K562 (cell line): ENCODE measurements around the gene ANKRD60. TPM values are rescaled to one million over a fixed set of nuclear protein-coding genes. Genes with fewer than 3 reads are reported as not detected.

ENCODE experiments used
- ATAC-seq: fragments of 200-7000 bp; cut with Tn5 transposase; 3 replicates; pipeline ENCODE4 v1.9.1; 2020; ENCODE audit warnings: moderate library complexity
- BruUV-seq: library from RNA; stranded (reverse); fragments of 400-500 nt; replicated peaks from 2 replicates; lab custom pipeline; 2021; lab: Mats Ljungman, UMichigan
- CTCF ChIA-PET: fragments of 300-600 bp; formaldehyde crosslinking; extraction: SDS; loops from one replicate; lab custom pipeline; 2021; ENCODE audit warnings: low intra/inter-chr PET ratio; lab: Yijun Ruan, JAX
- POLR2A ChIA-PET: fragments of 300-600, 350-650 bp; sonication (Branson Sonifier 250); formaldehyde crosslinking; extraction: SDS; loops from one replicate; lab custom pipeline; 2021; ENCODE audit warnings: antibody characterized with exemption, inconsistent platforms; lab: Yijun Ruan, JAX
- DNase-seq, 4 experiments: peaks; one replicate each; pipeline versions ENCODE4 v3.0.0 to v3.0.0-alpha.2; 2011 to 2018; ENCODE audit warnings: low spot score in 3 of 4, mixed read lengths in 3 of 4; ENCODE audit errors: extremely low read depth in 1 of 4
- FAIRE-seq: peaks from 2 replicates; lab custom pipeline; 2011; peaks lifted over from hg19 to GRCh38; lab: Jason Lieb, UNC
- H2AFZ ChIP-seq: 2 replicates; pipeline ENCODE4 v1.6.0; 2011; ENCODE audit warnings: low read depth, low read length, control low read depth, inconsistent platforms
- H3K27ac ChIP-seq: fragments of 200-600 bp; 3 replicates; pipeline ENCODE4 v1.8.0; 2011; ENCODE audit warnings: low read depth, mild to moderate bottlenecking, control low read depth, inconsistent platforms, low read length, moderate library complexity, mixed read lengths; ENCODE audit errors: extremely low read depth
- H3K27me3 ChIP-seq, 2 experiments: fragments of 300-600 bp in 1 of 2; 2 replicates in 1 of 2; 3 replicates in 1 of 2; pipeline versions ENCODE4 v1.6.0 to v1.8.0; 2011; ENCODE audit warnings: inconsistent platforms in 2 of 2, low read length in 2 of 2, mild to moderate bottlenecking in 1 of 2, mixed read lengths in 1 of 2, moderate library complexity in 1 of 2; ENCODE audit not compliant: control insufficient read depth in 2 of 2, insufficient read depth in 2 of 2
- H3K36me3 ChIP-seq: fragments of 300-600 bp; 3 replicates; pipeline ENCODE4 v1.8.0; 2011; ENCODE audit warnings: mild to moderate bottlenecking, low read length, inconsistent platforms; ENCODE audit not compliant: control insufficient read depth, insufficient read depth
- H3K4me1 ChIP-seq, 2 experiments: fragments of 200-600 bp in 1 of 2; replicated peaks in 1 of 2; 2 replicates in 1 of 2; 3 replicates in 1 of 2; pipeline versions ENCODE4 v1.5.1 to v1.8.0; 2011; ENCODE audit warnings: inconsistent platforms in 2 of 2, low read length in 2 of 2, mild to moderate bottlenecking in 1 of 2, mixed read lengths in 1 of 2, moderate library complexity in 1 of 2; ENCODE audit not compliant: control insufficient read depth in 2 of 2, insufficient read depth in 2 of 2
- H3K4me2 ChIP-seq: 2 replicates; pipeline ENCODE4 v1.6.1; 2011; ENCODE audit warnings: low read length, control low read depth, inconsistent platforms, mixed read lengths; ENCODE audit not compliant: insufficient read depth
- H3K4me3 ChIP-seq: fragments of 200-600 bp; sonication (generic), shearing (Covaris generic); 2 replicates; pipeline ENCODE4 v1.5.1; 2016; ENCODE audit warnings: control low read depth, inconsistent platforms
- H3K79me2 ChIP-seq: fragments of 200-600 bp; 3 replicates; pipeline ENCODE4 v1.8.0; 2011; ENCODE audit warnings: low read length, inconsistent platforms; ENCODE audit not compliant: control insufficient read depth, insufficient read depth
- H3K9ac ChIP-seq, 2 experiments: 2 replicates each; pipeline versions ENCODE4 v1.6.0 to v1.6.1; 2011; ENCODE audit warnings: low read depth in 2 of 2, low read length in 2 of 2, control low read depth in 1 of 2, inconsistent platforms in 1 of 2, mild to moderate bottlenecking in 1 of 2, mixed read lengths in 1 of 2; ENCODE audit not compliant: insufficient read depth in 1 of 2
- H3K9me1 ChIP-seq: one replicate; pipeline ENCODE4 v1.6.0; 2011; ENCODE audit warnings: inconsistent platforms, mild to moderate bottlenecking, low read length, moderate library complexity; ENCODE audit not compliant: control insufficient read depth, insufficient read depth
- H3K9me3 ChIP-seq: replicated peaks from 2 replicates; pipeline ENCODE4 v1.5.1; 2011; ENCODE audit warnings: low read depth, low read length, inconsistent platforms; ENCODE audit not compliant: control insufficient read depth, insufficient read depth
- H4K20me1 ChIP-seq: replicated peaks from 2 replicates; pipeline ENCODE4 v1.6.1; 2011; ENCODE audit warnings: low read length, inconsistent platforms, mixed read lengths; ENCODE audit not compliant: control insufficient read depth, insufficient read depth
- BMI1 ChIP-seq: fragments of 150-350 bp; IDR thresholded peaks from 2 replicates; pipeline ENCODE4 v1.6.1; 2014; ENCODE audit warnings: low read length
- BRF1 ChIP-seq: IDR thresholded peaks from 3 replicates; pipeline ENCODE4 v1.6.1; 2011; ENCODE audit warnings: borderline replicate concordance, mild to moderate bottlenecking; ENCODE audit not compliant: insufficient read length; ENCODE audit errors: extremely low read depth
- KDM5B ChIP-seq: fragments of 200-600 bp; sonication (generic); IDR thresholded peaks from 2 replicates; pipeline ENCODE4 v1.6.1; 2012; ENCODE audit warnings: low read depth, mild to moderate bottlenecking, moderate library complexity, low read length, control low read depth, inconsistent platforms; ENCODE audit not compliant: insufficient replicate concordance
- KLF16 ChIP-seq: IDR thresholded peaks from 2 replicates; pipeline ENCODE4 v1.6.1; 2016; ENCODE audit warnings: antibody characterized with exemption
- NCOR1 ChIP-seq: fragments of 450-650 bp; IDR thresholded peaks from 2 replicates; pipeline ENCODE4 v1.6.1; 2016; ENCODE audit warnings: mild to moderate bottlenecking, moderate library complexity
- SAP30 ChIP-seq: fragments of 200-600 bp; sonication (generic); IDR thresholded peaks from 2 replicates; pipeline ENCODE4 v1.6.1; 2012; ENCODE audit warnings: borderline replicate concordance, low read depth, mild to moderate bottlenecking, moderate library complexity, low read length, control low read depth, inconsistent platforms; ENCODE audit not compliant: insufficient read depth, poor library complexity, severe bottlenecking
- SMAD1 ChIP-seq: fragments of 150-350 bp; IDR thresholded peaks from 2 replicates; pipeline ENCODE4 v1.6.1; 2014; ENCODE audit warnings: low read length, low read depth; ENCODE audit not compliant: partially characterized antibody
- SRSF7 ChIP-seq: fragments of 200-400 bp; formaldehyde crosslinking; optimal IDR thresholded peaks from 2 replicates; pipeline ENCODE3; 2017; ENCODE audit warnings: mild to moderate bottlenecking, low read depth, low read length
- TEAD1 ChIP-seq, 2 experiments: fragments of 450-650 bp in 1 of 2; sonication (generic) in 1 of 2; formaldehyde crosslinking; IDR thresholded peaks; 2 replicates each; pipeline versions ENCODE4 v1.4.0 to v1.8.0; 2020 to 2022; ENCODE audit warnings: mild to moderate bottlenecking in 2 of 2, missing genetic modification reagents in 1 of 2
- ZNF778 ChIP-seq: fragments of 450-650 bp; formaldehyde crosslinking; IDR thresholded peaks from 2 replicates; pipeline ENCODE4 v1.4.0; 2020; ENCODE audit warnings: mild to moderate bottlenecking, moderate library complexity
- WGBS: fragments of 100-300 bp; shearing (Covaris generic); methylation state at CpG from one replicate; pipeline ENCODE4 v1.1.6; 2016; ENCODE audit warnings: low coverage, mixed read lengths; ENCODE audit not compliant: insufficient coverage; ENCODE audit errors: missing lambda C conversion rate; 5-methylcytosine and 5-hydroxymethylcytosine counted together
- in situ Hi-C: fragments of 300-500 bp; cut with MboI; formaldehyde crosslinking; loops from 4 replicates; pipeline ENCODE4 v1.15.0; 2018; ENCODE audit warnings: inconsistent platforms, mixed read lengths
- intact Hi-C: fragments of 100-400 bp; cut with micrococcal nuclease; formaldehyde crosslinking; loops from 2 replicates; pipeline ENCODE4 v1.14.2; 2022
- polyA plus RNA-seq, 8 experiments: library from polyadenylated mRNA; depleted of rRNA in 4 of 8; stranded (reverse) in 5 of 8; unstranded in 3 of 8; fragments of >200 nt; fragmentation: Nextera tagmentation in 2 of 8; fragmentation: Illumina TruSeq in 1 of 8; extraction: Ambion mirVana in 2 of 8; extraction: Trizol in 1 of 8; gene quantifications; 2 replicates each; pipeline versions ENCODE4 v1.2.1 to v1.2.3, GENCODE V29; 2011 to 2014; ENCODE audit warnings: inconsistent platforms in 1 of 8, missing spikeins in 1 of 8
- total RNA-seq, 7 experiments: library from RNA; depleted of rRNA in 6 of 7; stranded (reverse); fragments of >200 nt in 6 of 7; fragmentation: Illumina TruSeq in 2 of 7; extraction: Trizol in 2 of 7; gene quantifications; 2 replicates each; pipeline versions ENCODE4 v1.2.1 to v1.2.3, GENCODE V29; 2011 to 2021; ENCODE audit warnings: low replicate concordance in 1 of 7
- TF ChIP-seq, protein P1 (sequence below): fragments of 250-450 bp; sonication (Bioruptor Pico); IDR thresholded peaks from 2 replicates; pipeline ENCODE4 v1.8.0; 2022; ENCODE audit warnings: inconsistent platforms, mild to moderate bottlenecking, moderate library complexity, borderline replicate concordance
- TF ChIP-seq, protein P2 (sequence below): sonication (generic); formaldehyde crosslinking; IDR thresholded peaks from 2 replicates; pipeline ENCODE4 v1.8.1; 2023; ENCODE audit warnings: mild to moderate bottlenecking, missing genetic modification reagents, moderate library complexity

The ANKRD60 gene
- total and polyA plus RNA-seq, 9 of the 15 experiments (the other 6 are each of a cell fraction or from before 2014, with no cell fraction given) = not detected

DNA sequence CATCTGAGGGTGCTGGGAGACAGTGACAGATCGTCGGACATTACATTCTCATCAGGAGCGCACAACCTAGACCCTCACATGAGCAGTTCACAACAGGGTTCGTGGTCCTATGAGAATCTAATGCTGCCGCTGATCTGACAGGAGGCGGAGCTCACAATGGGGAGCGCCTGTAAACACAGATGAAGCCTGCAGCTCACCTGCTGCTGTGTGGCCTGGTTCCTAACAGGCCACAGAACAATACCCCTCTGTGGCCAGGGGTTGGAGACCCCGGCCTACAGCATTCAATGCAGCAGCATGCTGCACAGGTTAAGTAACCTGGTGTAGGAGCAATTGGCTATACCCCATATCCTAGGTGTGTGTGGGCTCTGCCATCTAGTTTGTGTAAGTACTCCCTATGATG is 19.5 kb downstream of the ANKRD60 start (continued):
- no peak for TF ChIP-seq TEAD1 (CRISPR knock-in tag; IDR thresholded peaks at IDR 0.05)
- no peak for TF ChIP-seq KLF16
- TF ChIP-seq, protein P1, sequence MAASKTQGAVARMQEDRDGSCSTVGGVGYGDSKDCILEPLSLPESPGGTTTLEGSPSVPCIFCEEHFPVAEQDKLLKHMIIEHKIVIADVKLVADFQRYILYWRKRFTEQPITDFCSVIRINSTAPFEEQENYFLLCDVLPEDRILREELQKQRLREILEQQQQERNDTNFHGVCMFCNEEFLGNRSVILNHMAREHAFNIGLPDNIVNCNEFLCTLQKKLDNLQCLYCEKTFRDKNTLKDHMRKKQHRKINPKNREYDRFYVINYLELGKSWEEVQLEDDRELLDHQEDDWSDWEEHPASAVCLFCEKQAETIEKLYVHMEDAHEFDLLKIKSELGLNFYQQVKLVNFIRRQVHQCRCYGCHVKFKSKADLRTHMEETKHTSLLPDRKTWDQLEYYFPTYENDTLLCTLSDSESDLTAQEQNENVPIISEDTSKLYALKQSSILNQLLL = no peak
- no peak for TF ChIP-seq ZNF778 (CRISPR knock-in tag)
- no peak for TF ChIP-seq BRF1

GRCh38 chr20:58205850-58206249 is 22.6 kb downstream of the ANKRD60 start:
- Histone ChIP-seq H2AFZ (no peak overlapping the region), H3K9me3 (no peaks in the 10 kb centered on the region), H3K9ac (no peak overlapping the region), H3K9me1 (no peaks in the 10 kb centered on the region), H3K27ac (no peak overlapping the region), H3K79me2 (no peaks in the 10 kb centered on the region), H3K36me3 (no peaks in the 10 kb centered on the region), H3K27me3 (peaks cover 18 to 56% of the 10 kb centered on the region in 2 experiments), H4K20me1 (no peaks in the 10 kb centered on the region; the same call in 1 of the 2 replicates), H3K4me3 (no peak overlapping the region), H3K4me1 (peaks cover 0 to 6% of the 10 kb centered on the region in 2 experiments; a peak in 1 of 5 replicates), H3K4me2 (no peak overlapping the region)
- FAIRE-seq (no peak), ATAC-seq (no peak), DNase-seq (no peak)
- BruUV-seq = no TSS peak
- WGBS = 3% methylated on average over 17 of the region's 31 CpGs
- intact Hi-C loops = no loop called here
- in situ Hi-C loops = loop anchor here (10.0 to 25.0 kb wide), 3 partner anchors 594 to 819 kb away; partner anchors contain the start of genes CTCFL, RBM38 and ZBP1
- ChIA-PET POLR2A (no interaction called here), CTCF (no interaction called here)
- TF ChIP-seq NCOR1 (no peak), SMAD1 (no peak), KDM5B (no peak), SAP30 (no peak), SRSF7 (no peak), BMI1 (no peak)
- TF ChIP-seq, protein P2, sequence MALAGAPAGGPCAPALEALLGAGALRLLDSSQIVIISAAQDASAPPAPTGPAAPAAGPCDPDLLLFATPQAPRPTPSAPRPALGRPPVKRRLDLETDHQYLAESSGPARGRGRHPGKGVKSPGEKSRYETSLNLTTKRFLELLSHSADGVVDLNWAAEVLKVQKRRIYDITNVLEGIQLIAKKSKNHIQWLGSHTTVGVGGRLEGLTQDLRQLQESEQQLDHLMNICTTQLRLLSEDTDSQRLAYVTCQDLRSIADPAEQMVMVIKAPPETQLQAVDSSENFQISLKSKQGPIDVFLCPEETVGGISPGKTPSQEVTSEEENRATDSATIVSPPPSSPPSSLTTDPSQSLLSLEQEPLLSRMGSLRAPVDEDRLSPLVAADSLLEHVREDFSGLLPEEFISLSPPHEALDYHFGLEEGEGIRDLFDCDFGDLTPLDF (CRISPR knock-in tag) = no peak
